H1 (cell line): ENCODE data around the gene MARCKS. TPM values are rescaled to one million over a fixed set of nuclear protein-coding genes. Genes with fewer than 3 reads are reported as not detected.

Source experiments
- NANOG ChIP-seq: IDR thresholded peaks from 2 replicates; pipeline ENCODE4 v1.6.1; 2011; ENCODE audit warnings: low read length, low read depth, mild to moderate bottlenecking, inconsistent platforms; ENCODE audit not compliant: insufficient read depth, poor library complexity, severe bottlenecking
- PHF8 ChIP-seq: fragments of 200-600 bp; sonication (generic); conservative IDR thresholded peaks from 2 replicates; pipeline ENCODE4 v1.7.1; 2012; ENCODE audit warnings: low read depth, mild to moderate bottlenecking, inconsistent platforms, low read length, moderate library complexity
- RBBP5 ChIP-seq: IDR thresholded peaks from 2 replicates; pipeline ENCODE4 v1.7.1; 2012; ENCODE audit warnings: low read depth, mild to moderate bottlenecking, inconsistent platforms, low read length, moderate library complexity, borderline replicate concordance
- polyA plus RNA-seq, 7 experiments: library from polyadenylated mRNA; depleted of rRNA in 3 of 7; stranded (reverse) in 5 of 7; unstranded in 2 of 7; fragments of >200 nt in 5 of 7; fragments of 200-250 nt in 2 of 7; gene quantifications; 1 replicate in 5 of 7; 2 replicates in 1 of 7; 4 replicates in 1 of 7; pipeline versions ENCODE4 v1.2.1 to v1.2.3, GENCODE V29; 2011 to 2013; ENCODE audit warnings: missing spikeins in 2 of 7, mixed read lengths in 2 of 7
- total RNA-seq: library from RNA; stranded (reverse); fragmentation: NEBNext Ultra II Directional; extraction: Animal tissue kit (Norgen Biotek cat#: 25700); gene quantifications from 2 replicates; pipeline ENCODE4 v1.2.1, GENCODE V29; 2021

The MARCKS gene
- total and polyA plus RNA-seq, 2 of the 8 experiments (the other 6 are each of a cell fraction or from before 2014, with no cell fraction given): 26.6 to 111 TPM

DNA sequence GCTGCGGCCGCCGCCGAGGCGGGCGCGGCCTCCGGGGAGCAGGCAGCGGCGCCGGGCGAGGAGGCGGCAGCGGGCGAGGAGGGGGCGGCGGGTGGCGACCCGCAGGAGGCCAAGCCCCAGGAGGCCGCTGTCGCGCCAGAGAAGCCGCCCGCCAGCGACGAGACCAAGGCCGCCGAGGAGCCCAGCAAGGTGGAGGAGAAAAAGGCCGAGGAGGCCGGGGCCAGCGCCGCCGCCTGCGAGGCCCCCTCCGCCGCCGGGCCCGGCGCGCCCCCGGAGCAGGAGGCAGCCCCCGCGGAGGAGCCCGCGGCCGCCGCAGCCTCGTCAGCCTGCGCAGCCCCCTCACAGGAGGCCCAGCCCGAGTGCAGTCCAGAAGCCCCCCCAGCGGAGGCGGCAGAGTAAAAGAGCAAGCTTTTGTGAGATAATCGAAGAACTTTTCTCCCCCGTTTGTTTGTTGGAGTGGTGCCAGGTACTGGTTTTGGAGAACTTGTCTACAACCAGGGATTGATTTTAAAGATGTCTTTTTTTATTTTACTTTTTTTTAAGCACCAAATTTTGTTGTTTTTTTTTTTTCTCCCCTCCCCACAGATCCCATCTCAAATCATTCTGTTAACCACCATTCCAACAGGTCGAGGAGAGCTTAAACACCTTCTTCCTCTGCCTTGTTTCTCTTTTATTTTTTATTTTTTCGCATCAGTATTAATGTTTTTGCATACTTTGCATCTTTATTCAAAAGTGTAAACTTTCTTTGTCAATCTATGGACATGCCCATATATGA, 3.2 kb downstream of the MARCKS start (continued):
- no peak for TF ChIP-seq RBBP5
- no peak for TF ChIP-seq NANOG
- no peak for TF ChIP-seq PHF8
- TF ChIP-seq, all 59 proteins: peak for 0
